HEK293T (cell line): Measurements from ENCODE around the gene UMAD1.

Experiments used
- CTCF ChIA-PET: fragments of 350-600 bp; formaldehyde crosslinking; extraction: SDS; loops from one replicate; lab custom pipeline; 2021; ENCODE audit warnings: antibody characterized with exemption, inconsistent platforms; lab: Yijun Ruan, JAX
- POLR2A ChIA-PET: fragments of 350-600 bp; formaldehyde crosslinking; extraction: SDS; loops from one replicate; lab custom pipeline; 2020; ENCODE audit warnings: antibody characterized with exemption, inconsistent platforms; lab: Yijun Ruan, JAX
- DNase-seq: peaks from one replicate; pipeline ENCODE4 v3.0.0; 2012; ENCODE audit warnings: mixed read lengths; ENCODE audit errors: extremely low spot score
- ARNT ChIP-seq: fragments of 450-650 bp; IDR thresholded peaks from 2 replicates; pipeline ENCODE4 v1.6.1; 2017; ENCODE audit warnings: mild to moderate bottlenecking
- BHLHE40 ChIP-seq: fragments of 450-650 bp; IDR thresholded peaks from 2 replicates; pipeline ENCODE4 v1.6.1; 2016; ENCODE audit warnings: mild to moderate bottlenecking, moderate library complexity, borderline replicate concordance
- CTBP1 ChIP-seq: fragments of 450-650 bp; IDR thresholded peaks from 2 replicates; pipeline ENCODE4 v1.6.1; 2016; ENCODE audit warnings: borderline replicate concordance
- ELF4 ChIP-seq: fragments of 450-650 bp; IDR thresholded peaks from 2 replicates; pipeline ENCODE4 v1.6.1; 2017; ENCODE audit warnings: antibody characterized with exemption
- FOXA1 ChIP-seq: fragments of 450-650 bp; IDR thresholded peaks from 2 replicates; pipeline ENCODE4 v1.6.1; 2016; ENCODE audit warnings: mild to moderate bottlenecking
- FOXK2 ChIP-seq: fragments of 450-650 bp; IDR thresholded peaks from 2 replicates; pipeline ENCODE4 v1.6.1; 2016; ENCODE audit warnings: mild to moderate bottlenecking
- FOXM1 ChIP-seq: fragments of 450-650 bp; IDR thresholded peaks from 2 replicates; pipeline ENCODE4 v1.6.1; 2017; ENCODE audit warnings: mild to moderate bottlenecking, borderline replicate concordance
- HDGF ChIP-seq: fragments of 450-650 bp; IDR thresholded peaks from 2 replicates; pipeline ENCODE4 v1.6.1; 2017; ENCODE audit warnings: antibody characterized with exemption, borderline replicate concordance
- L3MBTL2 ChIP-seq: fragments of 450-650 bp; conservative IDR thresholded peaks from 2 replicates; pipeline ENCODE4 v1.6.1; 2016; ENCODE audit warnings: mild to moderate bottlenecking
- LEF1 ChIP-seq: fragments of 450-650 bp; IDR thresholded peaks from 2 replicates; pipeline ENCODE4 v1.6.1; 2017; ENCODE audit warnings: mild to moderate bottlenecking, borderline replicate concordance
- NFRKB ChIP-seq: fragments of 450-650 bp; IDR thresholded peaks from 2 replicates; pipeline ENCODE4 v1.6.1; 2016; ENCODE audit warnings: mild to moderate bottlenecking, moderate library complexity
- SP1 ChIP-seq: fragments of 450-650 bp; IDR thresholded peaks from 2 replicates; pipeline ENCODE4 v1.6.1; 2017
- SUZ12 ChIP-seq: fragments of 450-650 bp; IDR thresholded peaks from 2 replicates; pipeline ENCODE4 v1.6.1; 2016; ENCODE audit warnings: mild to moderate bottlenecking
- TARDBP ChIP-seq: fragments of 450-650 bp; IDR thresholded peaks from 2 replicates; pipeline ENCODE4 v1.6.1; 2016
- ZNF384 ChIP-seq: fragments of 450-650 bp; IDR thresholded peaks from 2 replicates; pipeline ENCODE4 v1.6.1; 2016
- TF ChIP-seq, protein P1 (sequence below): fragments of 450-650 bp; IDR thresholded peaks from 2 replicates; pipeline ENCODE4 v1.6.1; 2016

Gene UMAD1

DNA sequence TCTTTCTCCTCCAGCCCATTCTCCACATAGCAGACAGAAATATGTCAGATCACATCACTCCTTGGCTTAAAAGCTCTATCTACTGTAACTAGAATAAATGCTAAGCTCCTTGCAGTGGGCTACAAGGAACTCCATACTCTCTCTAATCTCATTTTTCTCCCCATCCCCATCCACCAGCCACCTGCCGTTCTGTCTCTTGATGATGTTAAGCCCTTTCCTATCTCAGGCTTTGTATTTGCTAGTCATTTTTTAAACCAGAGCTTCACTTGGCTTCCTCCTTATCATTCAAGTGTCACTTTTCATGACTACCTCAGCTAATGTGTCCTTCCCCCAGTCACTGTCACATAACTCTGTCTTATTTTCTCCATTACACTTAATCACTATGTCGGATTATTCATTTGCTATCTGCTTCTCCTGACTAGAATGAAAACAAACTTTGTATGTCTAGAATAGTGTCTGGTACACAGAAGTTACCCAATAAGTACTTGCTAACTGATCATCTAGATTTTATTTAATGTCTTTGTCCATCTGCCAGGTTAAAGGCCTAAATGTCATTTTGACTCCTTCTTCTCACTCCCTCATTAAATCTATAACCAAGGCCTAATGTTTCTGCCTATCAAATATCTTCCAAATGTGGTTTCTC, 165.1 kb downstream of the UMAD1 start:
- ChIA-PET POLR2A (interaction anchor here (0.5 kb wide), 1 partner anchor 173 kb away, joined by 3 read pairs; no protein-coding TSS in a partner anchor), CTCF (interaction anchor here (0.7 kb wide), 1 partner anchor 635 kb away, joined by 3 read pairs; no protein-coding TSS in a partner anchor)
- TF ChIP-seq, protein P1, sequence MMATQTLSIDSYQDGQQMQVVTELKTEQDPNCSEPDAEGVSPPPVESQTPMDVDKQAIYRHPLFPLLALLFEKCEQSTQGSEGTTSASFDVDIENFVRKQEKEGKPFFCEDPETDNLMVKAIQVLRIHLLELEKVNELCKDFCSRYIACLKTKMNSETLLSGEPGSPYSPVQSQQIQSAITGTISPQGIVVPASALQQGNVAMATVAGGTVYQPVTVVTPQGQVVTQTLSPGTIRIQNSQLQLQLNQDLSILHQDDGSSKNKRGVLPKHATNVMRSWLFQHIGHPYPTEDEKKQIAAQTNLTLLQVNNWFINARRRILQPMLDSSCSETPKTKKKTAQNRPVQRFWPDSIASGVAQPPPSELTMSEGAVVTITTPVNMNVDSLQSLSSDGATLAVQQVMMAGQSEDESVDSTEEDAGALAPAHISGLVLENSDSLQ, result no peak
- TF ChIP-seq ELF4 (no peak), BHLHE40 (no peak), L3MBTL2 (no peak), NFRKB (no peak), FOXA1 (no peak), ZNF384 (no peak), HDGF (no peak), CTBP1 (no peak), ARNT (no peak), FOXM1 (no peak), FOXK2 (no peak), TARDBP (no peak), SUZ12 (no peak), LEF1 (no peak), SP1 (no peak)
- DNase-seq, result no peak

DNA sequence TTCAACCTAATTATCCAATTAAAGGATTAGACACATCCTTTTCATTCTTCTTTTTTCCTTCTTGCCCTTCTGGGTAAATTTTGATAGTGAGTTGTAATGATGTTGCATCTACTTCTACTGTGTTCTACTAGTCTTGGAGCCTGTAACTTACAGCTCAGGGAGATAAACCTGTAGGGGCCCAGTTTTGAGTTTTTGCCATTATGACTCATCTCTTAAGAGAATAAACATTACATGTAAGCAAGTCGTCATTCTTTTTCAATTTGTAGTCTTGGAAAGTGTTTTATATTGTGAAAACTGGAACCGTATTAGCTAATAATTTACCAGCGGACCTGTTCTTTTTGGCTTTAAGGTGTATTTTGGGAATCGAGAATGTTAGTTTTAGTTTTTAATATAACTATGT, 167.6 kb downstream of the UMAD1 start:
- TF ChIP-seq LEF1 (no peak), L3MBTL2 (no peak), FOXK2 (no peak), CTBP1 (no peak), TARDBP (no peak), BHLHE40 (no peak), ELF4 (no peak), HDGF (no peak), ARNT (no peak), NFRKB (no peak), FOXA1 (no peak), SUZ12 (no peak)
- TF ChIP-seq, protein P1, result no peak
- no peak for DNase-seq
- ChIA-PET CTCF (no interaction called here), POLR2A (no interaction called here)

DNA sequence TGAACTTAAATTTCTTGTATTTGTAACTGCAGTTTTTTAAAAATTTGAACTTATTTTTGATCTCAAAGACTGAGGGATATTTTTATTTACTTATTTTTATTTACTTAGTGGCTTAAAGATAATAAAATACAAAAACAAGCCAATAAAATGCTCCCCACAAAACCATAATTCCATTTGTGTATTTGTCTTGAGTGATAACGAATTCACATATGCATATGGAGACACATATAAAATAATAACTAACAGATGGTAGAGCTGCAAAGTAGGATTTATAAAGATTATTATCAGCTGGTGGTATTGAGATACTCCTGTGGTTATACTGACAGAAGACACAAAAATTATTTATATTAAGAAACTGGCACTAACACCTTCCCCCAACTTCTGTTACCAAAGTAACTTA, 168.1 kb downstream of the UMAD1 start:
- POLR2A ChIA-PET, result no interaction called here
- TF ChIP-seq L3MBTL2 (no peak), FOXA1 (no peak), BHLHE40 (no peak), FOXM1 (no peak), FOXK2 (no peak), CTBP1 (no peak), ELF4 (no peak), NFRKB (no peak), ARNT (no peak), TARDBP (no peak), ZNF384 (no peak), SUZ12 (no peak), LEF1 (no peak), SP1 (no peak), HDGF (no peak)
- TF ChIP-seq, protein P1, result no peak
- CTCF ChIA-PET, result no interaction called here
- DNase-seq, result no peak

DNA sequence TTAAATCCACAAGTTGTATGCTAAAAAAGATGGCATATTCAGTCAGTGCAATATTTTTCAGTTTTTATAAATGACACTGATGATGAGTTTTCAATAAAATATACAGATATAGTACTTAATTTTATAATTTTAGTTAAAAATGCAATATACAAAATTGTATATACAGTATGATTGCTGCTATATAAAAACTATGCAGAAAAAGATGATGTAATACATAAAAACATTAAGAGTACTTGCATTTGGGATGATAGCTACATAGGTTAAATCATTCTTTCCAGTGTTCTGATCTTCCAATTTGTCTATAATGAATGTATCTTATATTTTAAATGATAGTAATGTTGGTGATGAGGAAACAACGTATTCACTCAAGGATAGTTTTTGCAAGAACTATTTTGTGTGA, 169.8 kb downstream of the UMAD1 start:
- CTCF ChIA-PET, result no interaction called here
- no peak for TF ChIP-seq LEF1
- no peak for TF ChIP-seq HDGF
- TF ChIP-seq NFRKB, result no peak
- no peak for TF ChIP-seq TARDBP
- TF ChIP-seq SUZ12, result no peak
- TF ChIP-seq CTBP1, result no peak
- TF ChIP-seq ARNT, result no peak
- TF ChIP-seq SP1, result no peak
- TF ChIP-seq FOXK2, result no peak
- no peak for TF ChIP-seq FOXM1
- no peak for TF ChIP-seq BHLHE40
- TF ChIP-seq L3MBTL2, result no peak
- no peak for TF ChIP-seq FOXA1
- no peak for TF ChIP-seq ELF4
- no peak for DNase-seq
- POLR2A ChIA-PET, result no interaction called here

DNA sequence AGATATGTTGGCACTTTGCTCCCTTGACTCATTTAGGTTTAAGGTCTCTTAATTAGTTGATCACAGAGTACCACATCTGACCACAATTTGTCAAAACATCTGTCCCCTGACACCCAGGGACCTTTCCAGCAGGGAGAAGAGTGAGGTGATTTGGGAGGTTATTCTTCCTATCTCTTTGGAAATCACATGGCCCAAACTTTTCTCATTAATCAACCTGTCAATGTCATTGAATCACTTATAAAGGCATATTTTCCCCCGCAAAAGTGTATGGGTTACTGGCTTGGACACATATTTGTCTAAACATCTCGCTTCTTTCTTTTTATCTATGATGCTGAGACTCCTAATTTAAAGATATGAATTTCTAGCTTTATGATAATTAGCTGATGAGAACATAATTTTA, 170.3 kb downstream of the UMAD1 start:
- no peak for DNase-seq
- CTCF ChIA-PET, result no interaction called here
- POLR2A ChIA-PET, result no interaction called here

More for the DNA sequence above, 170.3 kb downstream of the UMAD1 start:
- TF ChIP-seq ZNF384, result no peak
- TF ChIP-seq L3MBTL2, result no peak
- TF ChIP-seq, protein P1, result 0 out of 2 replicates have a peak, but pooled peaks have one; percentile 26
- no peak for TF ChIP-seq FOXM1
- no peak for TF ChIP-seq TARDBP
- no peak for TF ChIP-seq SP1
